Mesodermal cell (in vitro differentiated cells): Measurements from ENCODE around the gene SLC1A5.

ENCODE experiments used
- H3K27ac ChIP-seq: 2 replicates; pipeline ENCODE4 v1.7.0; 2013; ENCODE audit warnings: mild to moderate bottlenecking, low read depth, low read length, moderate library complexity; ENCODE audit not compliant: severe bottlenecking
- H3K36me3 ChIP-seq: 2 replicates; pipeline ENCODE4 v1.7.1; 2013; ENCODE audit warnings: mild to moderate bottlenecking, low read length, moderate library complexity; ENCODE audit not compliant: control insufficient read depth, insufficient read depth
- H3K4me1 ChIP-seq: one replicate; pipeline ENCODE4 v1.7.1; 2013; ENCODE audit warnings: mild to moderate bottlenecking, low read length; ENCODE audit not compliant: insufficient read depth, control insufficient read depth, poor library complexity, severe bottlenecking
- H3K4me3 ChIP-seq: 2 replicates; pipeline ENCODE4 v1.7.0; 2013; ENCODE audit warnings: low read length, control low read depth, mild to moderate bottlenecking; ENCODE audit not compliant: insufficient read depth, poor library complexity, severe bottlenecking; ENCODE audit errors: extremely low read depth
- H3K9me3 ChIP-seq: 2 replicates; pipeline ENCODE4 v1.7.1; 2013; ENCODE audit warnings: mild to moderate bottlenecking, low read length, moderate library complexity; ENCODE audit not compliant: control insufficient read depth
- WGBS, 2 experiments: methylation state at CpG; one replicate each; pipeline ENCODE4 v1.1.5; 2013; ENCODE audit warnings: missing lambda C conversion rate in 2 of 2; ENCODE audit not compliant: insufficient coverage in 2 of 2; 5-methylcytosine and 5-hydroxymethylcytosine counted together

The SLC1A5 gene

GRCh38 chr19:46798713-46799112 is 10.3 kb upstream of the SLC1A5 start:
- H3K4me1 ChIP-seq: peaks cover 3% of the 10 kb centered on the region
- H3K4me3 ChIP-seq: no peak overlapping the region
- no CpG with 5 or more reads among the region's 2 CpGs for WGBS, 2 experiments
- H3K27ac ChIP-seq: no peak overlapping the region
- no peaks in the 10 kb centered on the region for H3K36me3 ChIP-seq
- H3K9me3 ChIP-seq: no peaks in the 10 kb centered on the region

DNA sequence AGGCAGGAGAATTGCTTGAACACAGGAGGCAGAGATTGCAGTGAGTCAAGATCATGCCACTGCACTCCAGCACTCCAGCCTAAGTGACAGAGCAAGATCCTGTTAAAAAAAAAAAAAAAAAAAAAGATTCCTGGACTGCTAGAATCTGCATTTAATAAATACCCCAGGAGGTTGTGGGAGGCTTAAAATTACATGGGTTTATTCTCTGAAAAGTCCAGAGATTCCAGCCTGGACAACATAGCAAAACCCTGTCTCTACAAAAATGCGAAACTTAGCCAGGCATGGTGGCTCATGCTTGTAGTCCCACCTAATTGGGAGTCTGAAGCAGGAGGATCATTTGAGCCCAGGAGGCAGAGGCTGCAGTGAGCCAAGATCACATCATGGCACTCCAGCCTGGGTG is 9.5 kb upstream of the SLC1A5 start:
- H3K4me3 ChIP-seq: no peak overlapping the region
- no peaks in the 10 kb centered on the region for H3K9me3 ChIP-seq
- no peak overlapping the region for H3K27ac ChIP-seq
- H3K36me3 ChIP-seq: no peaks in the 10 kb centered on the region
- 100% methylated on average over 1 of the region's 1 CpG; no CpG with 5 or more reads in 1 of the 2 experiments for WGBS, 2 experiments
- H3K4me1 ChIP-seq: peaks cover 6% of the 10 kb centered on the region

- Histone ChIP-seq H3K27ac (peak overlapping the region; percentile 83), H3K9me3 (no peaks in the 10 kb centered on the region), H3K4me3 (no peak overlapping the region), H3K4me1 (peaks cover 14% of the 10 kb centered on the region), H3K36me3 (no peaks in the 10 kb centered on the region)
- WGBS, 2 experiments: 90 to 92% methylated on average over 3 to 5 of the region's 5 CpGs
Measured at GRCh38 chr19:46791944-46792343, 3.5 kb upstream of the SLC1A5 start.

- Histone ChIP-seq H3K4me1 (peaks cover 12% of the 10 kb centered on the region), H3K36me3 (peaks cover 4% of the 10 kb centered on the region), H3K9me3 (no peaks in the 10 kb centered on the region), H3K4me3 (no peak overlapping the region), H3K27ac (no peak overlapping the region)
- WGBS, 2 experiments: 88 to 96% methylated on average over 7 to 8 of the region's 8 CpGs
Measured at GRCh38 chr19:46789371-46789770, 977 bp upstream of the SLC1A5 start.

- H3K4me3 ChIP-seq: no peak overlapping the region
- 64 to 79% methylated on average over 8 of the region's 9 CpGs for WGBS, 2 experiments
- no peaks in the 10 kb centered on the region for H3K9me3 ChIP-seq
- peaks cover 8% of the 10 kb centered on the region for H3K36me3 ChIP-seq
- H3K27ac ChIP-seq: no peak overlapping the region
- H3K4me1 ChIP-seq: peaks cover 16% of the 10 kb centered on the region
Measured at GRCh38 chr19:46788968-46789338, 559 bp upstream of the SLC1A5 start.

GRCh38 chr19:46787331-46788261 is 798 bp downstream of the SLC1A5 start:
- Histone ChIP-seq H3K27ac (peak overlapping the region; percentile 96), H3K9me3 (no peaks in the 10 kb centered on the region), H3K4me3 (peak overlapping the region; percentile 93), H3K36me3 (peaks cover 22% of the 10 kb centered on the region), H3K4me1 (peaks cover 20% of the 10 kb centered on the region)
- 0% methylated on average over 57 to 67 of the region's 80 CpGs for WGBS, 2 experiments

DNA sequence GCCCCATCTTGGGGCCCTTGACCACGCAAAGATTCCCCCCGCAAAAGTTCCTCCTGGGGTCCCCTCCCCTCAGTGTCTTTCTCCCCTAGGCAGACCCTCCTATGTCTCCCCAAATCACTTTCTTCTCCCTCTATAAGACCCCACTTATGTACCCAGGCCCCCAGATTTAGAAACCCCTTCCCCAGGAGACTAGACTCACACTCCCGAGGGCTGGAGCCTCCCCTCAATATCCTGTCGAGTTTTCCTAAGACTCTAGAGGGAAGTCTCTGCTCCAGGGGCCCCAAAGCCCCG is 1.4 kb downstream of the SLC1A5 start:
- Histone ChIP-seq H3K9me3 (no peaks in the 10 kb centered on the region), H3K4me3 (peak overlapping the region; percentile 93), H3K27ac (peak overlapping the region; percentile 96), H3K36me3 (peaks cover 28% of the 10 kb centered on the region), H3K4me1 (peaks cover 14% of the 10 kb centered on the region)
- 0% methylated on average over 2 to 4 of the region's 5 CpGs for WGBS, 2 experiments

- Histone ChIP-seq H3K36me3 (peaks cover 33% of the 10 kb centered on the region), H3K4me3 (peak overlapping the region; percentile 93), H3K27ac (peak overlapping the region; percentile 96), H3K9me3 (no peaks in the 10 kb centered on the region), H3K4me1 (peaks cover 14% of the 10 kb centered on the region)
- 4% methylated on average over 15 to 16 of the region's 20 CpGs for WGBS, 2 experiments
Measured at GRCh38 chr19:46786236-46787039, 2.0 kb downstream of the SLC1A5 start.

GRCh38 chr19:46785980-46786235 is 2.5 kb downstream of the SLC1A5 start:
- peaks cover 14% of the 10 kb centered on the region for H3K4me1 ChIP-seq
- no peaks in the 10 kb centered on the region for H3K9me3 ChIP-seq
- 50 to 57% methylated on average over 4 of the region's 4 CpGs for WGBS, 2 experiments
- H3K36me3 ChIP-seq: peaks cover 38% of the 10 kb centered on the region
- peak overlapping the region; percentile 93 for H3K4me3 ChIP-seq
- peak overlapping the region; percentile 96 for H3K27ac ChIP-seq

DNA sequence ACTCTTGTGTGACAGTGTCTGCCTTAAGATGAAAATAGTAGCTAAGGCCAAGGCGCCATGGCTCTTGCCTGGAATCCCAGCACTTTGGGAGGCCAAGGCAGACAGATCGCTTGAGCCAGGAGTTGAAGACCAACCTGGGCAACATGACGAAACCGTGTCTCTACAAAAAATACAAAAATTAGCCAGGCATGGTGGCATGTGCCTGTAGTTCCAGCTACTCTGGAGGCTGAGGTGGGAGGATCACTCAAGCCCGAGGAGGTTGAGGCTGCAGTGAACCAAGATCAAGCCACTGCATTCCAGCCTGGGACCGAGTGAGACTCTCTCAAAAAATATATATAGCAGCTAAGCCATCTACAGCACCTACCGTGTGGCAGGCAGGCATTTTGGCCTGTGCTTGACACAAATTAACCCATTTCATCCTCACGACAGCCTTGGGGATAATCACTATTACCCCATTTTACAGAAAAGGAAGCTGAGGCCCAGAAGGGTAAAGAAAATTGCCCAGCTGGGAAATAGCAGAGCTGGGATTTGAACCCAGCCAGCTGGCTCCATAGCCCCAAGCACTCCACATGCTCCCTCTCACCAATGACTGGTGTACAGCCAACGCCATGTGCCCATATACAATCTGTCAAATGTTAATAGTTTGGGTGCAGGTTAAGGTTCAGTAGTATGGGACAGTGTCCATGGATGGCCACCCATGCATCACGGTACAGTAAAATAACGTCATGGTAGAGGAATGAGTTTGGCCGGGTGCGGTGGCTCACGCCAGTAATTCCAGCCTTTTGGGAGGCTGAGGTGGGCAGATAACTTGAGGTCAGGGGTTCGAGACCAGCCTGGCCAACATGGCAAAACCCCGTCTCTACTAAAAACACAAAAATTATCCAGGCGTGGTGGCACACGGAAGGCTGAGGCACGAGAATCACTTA is 3.1 kb downstream of the SLC1A5 start:
- Histone ChIP-seq H3K36me3 (peaks cover 44% of the 10 kb centered on the region), H3K4me3 (peak overlapping the region; percentile 93), H3K9me3 (no peaks in the 10 kb centered on the region), H3K27ac (peak overlapping the region; percentile 96), H3K4me1 (peaks cover 14% of the 10 kb centered on the region)
- 79 to 80% methylated on average over 17 of the region's 19 CpGs for WGBS, 2 experiments
